Adipocyte (in vitro differentiated cells): ENCODE results near the gene FOXR1.
A peak's percentile ranks its signal among the peaks of the same experiment; 100 is the strongest.

Source experiments
- DNase-seq: peaks from one replicate; pipeline ENCODE4 v3.0.0-alpha.2; 2015; ENCODE audit warnings: low read depth
- H3K27me3 ChIP-seq: replicated peaks from 2 replicates; pipeline ENCODE4 v1.7.0; 2013; ENCODE audit warnings: mild to moderate bottlenecking, low read length, moderate library complexity; ENCODE audit not compliant: control insufficient read depth, insufficient read depth
- H3K36me3 ChIP-seq: 2 replicates; pipeline ENCODE4 v1.7.0; 2013; ENCODE audit warnings: low read length, mild to moderate bottlenecking, moderate library complexity; ENCODE audit not compliant: control insufficient read depth, insufficient read depth, severe bottlenecking
- H3K4me1 ChIP-seq: 2 replicates; pipeline ENCODE4 v1.7.0; 2013; ENCODE audit warnings: mild to moderate bottlenecking, low read length, moderate library complexity; ENCODE audit not compliant: control insufficient read depth, insufficient read depth
- H3K4me3 ChIP-seq: 2 replicates; pipeline ENCODE4 v1.7.0; 2013; ENCODE audit warnings: mild to moderate bottlenecking, low read length, moderate library complexity
- H3K9ac ChIP-seq: 2 replicates; pipeline ENCODE4 v1.7.0; 2013; ENCODE audit warnings: mild to moderate bottlenecking, low read length, moderate library complexity
- H3K9me3 ChIP-seq: 2 replicates; pipeline ENCODE4 v1.7.0; 2013; ENCODE audit warnings: mild to moderate bottlenecking, low read length, moderate library complexity; ENCODE audit not compliant: control insufficient read depth

FOXR1 gene

GRCh38 chr11:119024430-119025098, 53.0 kb downstream of the FOXR1 start:
- H3K4me3 ChIP-seq, result no peak overlapping the region

GRCh38 chr11:119025099-119025473, 53.5 kb downstream of the FOXR1 start:
- no peaks in the 10 kb centered on the region for H3K9me3 ChIP-seq
- no peak for DNase-seq
- peaks cover 28% of the 10 kb centered on the region for H3K36me3 ChIP-seq
- no peak overlapping the region for H3K4me3 ChIP-seq
- H3K27me3 ChIP-seq, result no peaks in the 10 kb centered on the region
- no peak overlapping the region for H3K9ac ChIP-seq
- H3K4me1 ChIP-seq, result peaks cover 49% of the 10 kb centered on the region

More at GRCh38 chr11:119024430-119025098, 53.0 kb downstream of the FOXR1 start:
- Histone ChIP-seq H3K9me3 (no peaks in the 10 kb centered on the region), H3K9ac (peak overlapping the region; percentile 10), H3K36me3 (peaks cover 28% of the 10 kb centered on the region), H3K27me3 (no peaks in the 10 kb centered on the region), H3K4me1 (peaks cover 48% of the 10 kb centered on the region)
- DNase-seq, result no peak

- H3K4me1 ChIP-seq, result peaks cover 48% of the 10 kb centered on the region
- no peak for DNase-seq
- peaks cover 28% of the 10 kb centered on the region for H3K36me3 ChIP-seq
These were observed 54.0 kb downstream of the FOXR1 start for GRCh38 chr11:119025541-119025940.

GRCh38 chr11:119025978-119026766, 54.6 kb downstream of the FOXR1 start:
- peaks cover 28% of the 10 kb centered on the region for H3K36me3 ChIP-seq
- no peaks in the 10 kb centered on the region for H3K27me3 ChIP-seq
- peaks cover 45% of the 10 kb centered on the region for H3K4me1 ChIP-seq
- H3K9ac ChIP-seq, result no peak overlapping the region
- DNase-seq, result no peak
- no peak overlapping the region for H3K4me3 ChIP-seq
- H3K9me3 ChIP-seq, result no peaks in the 10 kb centered on the region

More at GRCh38 chr11:119025541-119025940, 54.0 kb downstream of the FOXR1 start:
- H3K9ac ChIP-seq, result no peak overlapping the region
- H3K4me3 ChIP-seq, result no peak overlapping the region
- H3K9me3 ChIP-seq, result no peaks in the 10 kb centered on the region
- no peaks in the 10 kb centered on the region for H3K27me3 ChIP-seq

- no peak for DNase-seq
- no peak overlapping the region for H3K4me3 ChIP-seq
- peaks cover 41% of the 10 kb centered on the region for H3K4me1 ChIP-seq
- H3K36me3 ChIP-seq, result peaks cover 28% of the 10 kb centered on the region
- H3K9ac ChIP-seq, result no peak overlapping the region
- H3K9me3 ChIP-seq, result no peaks in the 10 kb centered on the region
- no peaks in the 10 kb centered on the region for H3K27me3 ChIP-seq
These were observed 55.4 kb downstream of the FOXR1 start for GRCh38 chr11:119026970-119027369.

- no peaks in the 10 kb centered on the region for H3K9me3 ChIP-seq
- H3K4me3 ChIP-seq, result no peak overlapping the region
- DNase-seq, result no peak
- peaks cover 41% of the 10 kb centered on the region for H3K4me1 ChIP-seq
- peaks cover 21% of the 10 kb centered on the region for H3K36me3 ChIP-seq
- H3K9ac ChIP-seq, result no peak overlapping the region
- no peaks in the 10 kb centered on the region for H3K27me3 ChIP-seq
These were observed 56.2 kb downstream of the FOXR1 start for GRCh38 chr11:119027561-119028345.

- no peak overlapping the region for H3K4me3 ChIP-seq
- H3K4me1 ChIP-seq, result peaks cover 36% of the 10 kb centered on the region
These were observed 56.9 kb downstream of the FOXR1 start for GRCh38 chr11:119028346-119029068.

GRCh38 chr11:119029069-119029339, 57.4 kb downstream of the FOXR1 start:
- H3K36me3 ChIP-seq, result peaks cover 10% of the 10 kb centered on the region

More at GRCh38 chr11:119028346-119029068, 56.9 kb downstream of the FOXR1 start:
- no peak for DNase-seq
- no peaks in the 10 kb centered on the region for H3K9me3 ChIP-seq
- peaks cover 15% of the 10 kb centered on the region for H3K36me3 ChIP-seq
- H3K9ac ChIP-seq, result no peak overlapping the region
- H3K27me3 ChIP-seq, result no peaks in the 10 kb centered on the region

GRCh38 chr11:119029340-119030028, 57.9 kb downstream of the FOXR1 start:
- Histone ChIP-seq H3K4me3 (peak overlapping the region; percentile 92), H3K9me3 (no peaks in the 10 kb centered on the region)

More at GRCh38 chr11:119029069-119029339, 57.4 kb downstream of the FOXR1 start:
- Histone ChIP-seq H3K9ac (peak overlapping the region; percentile 83), H3K27me3 (no peaks in the 10 kb centered on the region), H3K9me3 (no peaks in the 10 kb centered on the region), H3K4me3 (no peak overlapping the region), H3K4me1 (peaks cover 32% of the 10 kb centered on the region)
- no peak for DNase-seq

GRCh38 chr11:119030029-119030328, 58.4 kb downstream of the FOXR1 start:
- H3K4me1 ChIP-seq, result peaks cover 23% of the 10 kb centered on the region
- no peaks in the 10 kb centered on the region for H3K9me3 ChIP-seq
- peak overlapping the region; percentile 92 for H3K4me3 ChIP-seq
- no peaks in the 10 kb centered on the region for H3K27me3 ChIP-seq
- peaks cover 4% of the 10 kb centered on the region for H3K36me3 ChIP-seq
- no peak for DNase-seq
- peak overlapping the region; percentile 83 for H3K9ac ChIP-seq

More at GRCh38 chr11:119029340-119030028, 57.9 kb downstream of the FOXR1 start:
- Histone ChIP-seq H3K9ac (peak overlapping the region; percentile 83), H3K27me3 (no peaks in the 10 kb centered on the region), H3K36me3 (peaks cover 6% of the 10 kb centered on the region), H3K4me1 (peaks cover 27% of the 10 kb centered on the region)
- no peak for DNase-seq
